K562 (cell line): ENCODE measurements around the gene KIF26B. TPM values are rescaled to one million over a fixed set of nuclear protein-coding genes. Genes with fewer than 3 reads are reported as not detected.

Source experiments
- ATAC-seq: fragments of 200-7000 bp; cut with Tn5 transposase; 3 replicates; pipeline ENCODE4 v1.9.1; 2020; ENCODE audit warnings: moderate library complexity
- BruUV-seq: library from RNA; stranded (reverse); fragments of 400-500 nt; replicated peaks from 2 replicates; lab custom pipeline; 2021; lab: Mats Ljungman, UMichigan
- CTCF ChIA-PET: fragments of 300-600 bp; formaldehyde crosslinking; extraction: SDS; loops from one replicate; lab custom pipeline; 2021; ENCODE audit warnings: low intra/inter-chr PET ratio; lab: Yijun Ruan, JAX
- POLR2A ChIA-PET: fragments of 300-600, 350-650 bp; sonication (Branson Sonifier 250); formaldehyde crosslinking; extraction: SDS; loops from one replicate; lab custom pipeline; 2021; ENCODE audit warnings: antibody characterized with exemption, inconsistent platforms; lab: Yijun Ruan, JAX
- DNase-seq, 4 experiments: peaks; one replicate each; pipeline versions ENCODE4 v3.0.0 to v3.0.0-alpha.2; 2011 to 2018; ENCODE audit warnings: low spot score in 3 of 4, mixed read lengths in 3 of 4; ENCODE audit errors: extremely low read depth in 1 of 4
- FAIRE-seq: peaks from 2 replicates; lab custom pipeline; 2011; peaks lifted over from hg19 to GRCh38; lab: Jason Lieb, UNC
- H2AFZ ChIP-seq: 2 replicates; pipeline ENCODE4 v1.6.0; 2011; ENCODE audit warnings: low read depth, low read length, control low read depth, inconsistent platforms
- H3K27ac ChIP-seq: fragments of 200-600 bp; 3 replicates; pipeline ENCODE4 v1.8.0; 2011; ENCODE audit warnings: low read depth, mild to moderate bottlenecking, control low read depth, inconsistent platforms, low read length, moderate library complexity, mixed read lengths; ENCODE audit errors: extremely low read depth
- H3K27me3 ChIP-seq, 2 experiments: fragments of 300-600 bp in 1 of 2; 2 replicates in 1 of 2; 3 replicates in 1 of 2; pipeline versions ENCODE4 v1.6.0 to v1.8.0; 2011; ENCODE audit warnings: inconsistent platforms in 2 of 2, low read length in 2 of 2, mild to moderate bottlenecking in 1 of 2, mixed read lengths in 1 of 2, moderate library complexity in 1 of 2; ENCODE audit not compliant: control insufficient read depth in 2 of 2, insufficient read depth in 2 of 2
- H3K36me3 ChIP-seq: fragments of 300-600 bp; 3 replicates; pipeline ENCODE4 v1.8.0; 2011; ENCODE audit warnings: mild to moderate bottlenecking, low read length, inconsistent platforms; ENCODE audit not compliant: control insufficient read depth, insufficient read depth
- H3K4me1 ChIP-seq, 2 experiments: fragments of 200-600 bp in 1 of 2; replicated peaks in 1 of 2; 2 replicates in 1 of 2; 3 replicates in 1 of 2; pipeline versions ENCODE4 v1.5.1 to v1.8.0; 2011; ENCODE audit warnings: inconsistent platforms in 2 of 2, low read length in 2 of 2, mild to moderate bottlenecking in 1 of 2, mixed read lengths in 1 of 2, moderate library complexity in 1 of 2; ENCODE audit not compliant: control insufficient read depth in 2 of 2, insufficient read depth in 2 of 2
- H3K4me2 ChIP-seq: 2 replicates; pipeline ENCODE4 v1.6.1; 2011; ENCODE audit warnings: low read length, control low read depth, inconsistent platforms, mixed read lengths; ENCODE audit not compliant: insufficient read depth
- H3K4me3 ChIP-seq: fragments of 200-600 bp; sonication (generic), shearing (Covaris generic); 2 replicates; pipeline ENCODE4 v1.5.1; 2016; ENCODE audit warnings: control low read depth, inconsistent platforms
- H3K79me2 ChIP-seq: fragments of 200-600 bp; 3 replicates; pipeline ENCODE4 v1.8.0; 2011; ENCODE audit warnings: low read length, inconsistent platforms; ENCODE audit not compliant: control insufficient read depth, insufficient read depth
- H3K9ac ChIP-seq, 2 experiments: 2 replicates each; pipeline versions ENCODE4 v1.6.0 to v1.6.1; 2011; ENCODE audit warnings: low read depth in 2 of 2, low read length in 2 of 2, control low read depth in 1 of 2, inconsistent platforms in 1 of 2, mild to moderate bottlenecking in 1 of 2, mixed read lengths in 1 of 2; ENCODE audit not compliant: insufficient read depth in 1 of 2
- H3K9me1 ChIP-seq: one replicate; pipeline ENCODE4 v1.6.0; 2011; ENCODE audit warnings: inconsistent platforms, mild to moderate bottlenecking, low read length, moderate library complexity; ENCODE audit not compliant: control insufficient read depth, insufficient read depth
- H3K9me3 ChIP-seq: replicated peaks from 2 replicates; pipeline ENCODE4 v1.5.1; 2011; ENCODE audit warnings: low read depth, low read length, inconsistent platforms; ENCODE audit not compliant: control insufficient read depth, insufficient read depth
- H4K20me1 ChIP-seq: replicated peaks from 2 replicates; pipeline ENCODE4 v1.6.1; 2011; ENCODE audit warnings: low read length, inconsistent platforms, mixed read lengths; ENCODE audit not compliant: control insufficient read depth, insufficient read depth
- CAMTA2 ChIP-seq: fragments of 250-450 bp; sonication (Bioruptor Pico); conservative IDR thresholded peaks from 2 replicates; pipeline ENCODE4 v1.5.1; 2022
- CBX2 ChIP-seq: fragments of 200-600 bp; sonication (generic); IDR thresholded peaks from one replicate; pipeline ENCODE4 v1.6.1; 2012; ENCODE audit warnings: mild to moderate bottlenecking, low read length, inconsistent platforms; ENCODE audit not compliant: insufficient read depth, poor library complexity, severe bottlenecking
- E2F3 ChIP-seq: fragments of 250-450 bp; sonication (Bioruptor Pico); IDR thresholded peaks from 2 replicates; pipeline ENCODE4 v1.4.0; 2020; ENCODE audit warnings: mild to moderate bottlenecking
- ELF1 ChIP-seq: fragments of 200-800 bp; sonication (Bioruptor generic); IDR thresholded peaks from 2 replicates; pipeline ENCODE4 v1.6.1; 2016; ENCODE audit warnings: missing genetic modification characterization, missing compliant biosample characterization
- HSF4 ChIP-seq: fragments of 250-450 bp; sonication (Bioruptor Pico); IDR thresholded peaks from 2 replicates; pipeline ENCODE4 v2.1.2; 2022; ENCODE audit warnings: mild to moderate bottlenecking, moderate library complexity, borderline replicate concordance
- KDM2B ChIP-seq: fragments of 250-450 bp; sonication (Bioruptor Pico); IDR thresholded peaks from 2 replicates; pipeline ENCODE4 v1.8.0; 2021; ENCODE audit warnings: mild to moderate bottlenecking, moderate library complexity
- LCOR ChIP-seq: sonication (generic); formaldehyde crosslinking; IDR thresholded peaks from 2 replicates; pipeline ENCODE4 v1.8.0; 2022; ENCODE audit warnings: mild to moderate bottlenecking, missing genetic modification reagents
- MCM7 ChIP-seq, 2 experiments: fragments of 450-650 bp; IDR thresholded peaks; 2 replicates each; pipeline ENCODE4 v1.6.1; 2016 to 2018
- MTA1 ChIP-seq: fragments of 450-650 bp; IDR thresholded peaks from 2 replicates; pipeline ENCODE4 v1.6.1; 2017; ENCODE audit warnings: borderline replicate concordance
- ZNF584 ChIP-seq: fragments of 200-800 bp; sonication (Bioruptor generic); IDR thresholded peaks from 2 replicates; pipeline ENCODE4 v1.6.1; 2016; ENCODE audit warnings: low read depth, mild to moderate bottlenecking, missing genetic modification characterization, missing compliant biosample characterization
- ZSCAN32 ChIP-seq: fragments of 450-650 bp; formaldehyde crosslinking; IDR thresholded peaks from 2 replicates; pipeline ENCODE4 v1.4.0; 2020; ENCODE audit warnings: mild to moderate bottlenecking, moderate library complexity
- WGBS: fragments of 100-300 bp; shearing (Covaris generic); methylation state at CpG from one replicate; pipeline ENCODE4 v1.1.6; 2016; ENCODE audit warnings: low coverage, mixed read lengths; ENCODE audit not compliant: insufficient coverage; ENCODE audit errors: missing lambda C conversion rate; 5-methylcytosine and 5-hydroxymethylcytosine counted together
- in situ Hi-C: fragments of 300-500 bp; cut with MboI; formaldehyde crosslinking; loops from 4 replicates; pipeline ENCODE4 v1.15.0; 2018; ENCODE audit warnings: inconsistent platforms, mixed read lengths
- intact Hi-C: fragments of 100-400 bp; cut with micrococcal nuclease; formaldehyde crosslinking; loops from 2 replicates; pipeline ENCODE4 v1.14.2; 2022
- polyA plus RNA-seq, 8 experiments: library from polyadenylated mRNA; depleted of rRNA in 4 of 8; stranded (reverse) in 5 of 8; unstranded in 3 of 8; fragments of >200 nt; fragmentation: Nextera tagmentation in 2 of 8; fragmentation: Illumina TruSeq in 1 of 8; extraction: Ambion mirVana in 2 of 8; extraction: Trizol in 1 of 8; gene quantifications; 2 replicates each; pipeline versions ENCODE4 v1.2.1 to v1.2.3, GENCODE V29; 2011 to 2014; ENCODE audit warnings: inconsistent platforms in 1 of 8, missing spikeins in 1 of 8
- total RNA-seq, 7 experiments: library from RNA; depleted of rRNA in 6 of 7; stranded (reverse); fragments of >200 nt in 6 of 7; fragmentation: Illumina TruSeq in 2 of 7; extraction: Trizol in 2 of 7; gene quantifications; 2 replicates each; pipeline versions ENCODE4 v1.2.1 to v1.2.3, GENCODE V29; 2011 to 2021; ENCODE audit warnings: low replicate concordance in 1 of 7

KIF26B gene
- total and polyA plus RNA-seq, 9 of the 15 experiments (the other 6 are each of a cell fraction or from before 2014, with no cell fraction given) = 0.02 to 0.08 (median 0.03) TPM; not detected in 6

DNA sequence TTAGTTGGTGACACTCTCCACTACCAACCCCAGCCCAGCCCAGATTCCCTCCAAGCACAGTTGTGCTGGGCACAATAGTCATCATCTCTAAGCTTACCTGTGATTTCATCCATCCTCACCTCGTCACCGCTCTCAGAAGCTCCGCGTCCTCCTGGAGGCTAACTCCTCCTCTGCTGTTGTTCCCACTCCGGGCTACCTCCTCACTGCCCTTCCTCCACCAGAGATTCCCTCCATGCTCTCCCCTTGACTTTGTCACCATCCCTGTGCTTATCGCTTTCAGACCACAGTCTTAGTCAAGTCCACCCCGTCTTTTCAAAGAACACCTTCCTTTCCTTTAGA, 47.0 kb upstream of the KIF26B start:
- ATAC-seq (peak; percentile 47), DNase-seq (no peak)
- in situ Hi-C loops (no loop called here), intact Hi-C loops (no loop called here)
- 33% methylated on average over 7 of the region's 7 CpGs for WGBS
- Histone ChIP-seq H3K4me3 (no peak overlapping the region), H3K9me3 (no peaks in the 10 kb centered on the region)
- no peak for TF ChIP-seq HSF4 (CRISPR knock-in tag)
- no peak for TF ChIP-seq ELF1 (tag)
- TF ChIP-seq KDM2B = no peak
- TF ChIP-seq CAMTA2 (CRISPR knock-in tag) = no peak
- no peak for TF ChIP-seq MTA1
- TF ChIP-seq MCM7 (IDR thresholded peaks at IDR 0.05) = no peak
- no peak for TF ChIP-seq ZNF584 (CRISPR knock-in tag)
- no peak for TF ChIP-seq LCOR
- TF ChIP-seq ZSCAN32 = no peak
- TF ChIP-seq CBX2 = no peak
- no peak for TF ChIP-seq E2F3 (CRISPR knock-in tag)
- TF ChIP-seq, all 486 proteins: peak for 0
- Histone ChIP-seq H3K4me2 (no peak overlapping the region), H2AFZ (no peak overlapping the region), H3K9me1 (no peaks in the 10 kb centered on the region), H3K9ac (no peak overlapping the region), H3K36me3 (no peaks in the 10 kb centered on the region), H4K20me1 (no peaks in the 10 kb centered on the region), H3K79me2 (no peaks in the 10 kb centered on the region), H3K27me3 (peaks cover 9 to 26% of the 10 kb centered on the region in 2 experiments; a peak in 4 of 5 replicates), H3K27ac (no peak overlapping the region), H3K4me1 (peaks cover 0 to 4% of the 10 kb centered on the region in 2 experiments; a peak in 2 of 5 replicates)
- POLR2A ChIA-PET = interaction anchor here (0.6 kb wide), 1 partner anchor 1471 kb away, joined by 3 read pairs; no protein-coding TSS in a partner anchor
- no peak for FAIRE-seq
- no TSS peak for BruUV-seq
- CTCF ChIA-PET = no interaction called here
